Mesendoderm (in vitro differentiated cells): ENCODE data around the gene ALK.

Experiments
- DNase-seq: peaks from one replicate; pipeline ENCODE4 v3.0.0; 2013
- H2AK5ac ChIP-seq: 2 replicates; pipeline ENCODE4 v1.6.1; 2013; ENCODE audit warnings: low read length, inconsistent platforms
- H2BK120ac ChIP-seq: 2 replicates; pipeline ENCODE4 v1.6.1; 2013; ENCODE audit warnings: low read depth, mild to moderate bottlenecking, low read length, moderate library complexity, mixed read lengths
- H2BK15ac ChIP-seq: replicated peaks from 2 replicates; pipeline ENCODE4 v1.6.1; 2013; ENCODE audit warnings: low read depth, mild to moderate bottlenecking, moderate library complexity
- H2BK5ac ChIP-seq: 2 replicates; pipeline ENCODE4 v1.6.1; 2013; ENCODE audit warnings: low read length, inconsistent platforms
- H3K18ac ChIP-seq: 2 replicates; pipeline ENCODE4 v1.6.1; 2013; ENCODE audit warnings: mild to moderate bottlenecking, low read length, mixed read lengths
- H3K23ac ChIP-seq: one replicate; pipeline ENCODE4 v1.6.1; 2013; ENCODE audit warnings: low read length
- H3K27ac ChIP-seq: 2 replicates; pipeline ENCODE4 v1.5.1; 2013; ENCODE audit warnings: low read depth, mild to moderate bottlenecking, inconsistent platforms, low read length, moderate library complexity
- H3K27me3 ChIP-seq: 2 replicates; pipeline ENCODE4 v1.6.1; 2013; ENCODE audit warnings: low read length, control low read depth, mild to moderate bottlenecking, inconsistent platforms; ENCODE audit not compliant: insufficient read depth, poor library complexity
- H3K36me3 ChIP-seq: 2 replicates; pipeline ENCODE4 v1.6.1; 2013; ENCODE audit warnings: low read length, inconsistent platforms; ENCODE audit not compliant: control insufficient read depth, insufficient read depth
- H3K4ac ChIP-seq: one replicate; pipeline ENCODE4 v1.6.1; 2013; ENCODE audit warnings: low read depth, mild to moderate bottlenecking, low read length, moderate library complexity
- H3K4me1 ChIP-seq: 2 replicates; pipeline ENCODE4 v1.6.1; 2013; ENCODE audit warnings: low read depth, low read length, inconsistent platforms; ENCODE audit not compliant: control insufficient read depth
- H3K4me2 ChIP-seq: 2 replicates; pipeline ENCODE4 v1.6.1; 2013; ENCODE audit warnings: low read length
- H3K4me3 ChIP-seq: 2 replicates; pipeline ENCODE4 v1.5.1; 2013; ENCODE audit warnings: mild to moderate bottlenecking, low read length
- H3K56ac ChIP-seq: one replicate; pipeline ENCODE4 v1.6.1; 2013; ENCODE audit warnings: low read length
- H3K79me1 ChIP-seq: 2 replicates; pipeline ENCODE4 v1.6.1; 2013; ENCODE audit warnings: low read length, inconsistent platforms
- H3K79me2 ChIP-seq: 2 replicates; pipeline ENCODE4 v1.6.1; 2013; ENCODE audit warnings: mild to moderate bottlenecking, low read length; ENCODE audit not compliant: control insufficient read depth, insufficient read depth
- H3K9ac ChIP-seq: 2 replicates; pipeline ENCODE4 v1.6.1; 2013; ENCODE audit warnings: low read length, inconsistent platforms
- H4K5ac ChIP-seq: one replicate; pipeline ENCODE4 v1.6.1; 2013; ENCODE audit warnings: low read length
- H4K8ac ChIP-seq: one replicate; pipeline ENCODE4 v1.6.1; 2013; ENCODE audit warnings: low read depth, mild to moderate bottlenecking, control low read depth, low read length, moderate library complexity
- WGBS: extraction: QIAGEN DNeasy Blood & Tissue Kit; methylation state at CpG from one replicate; pipeline ENCODE4 v1.1.7; 2013; ENCODE audit warnings: low lambda C conversion rate, missing lambda C conversion rate; ENCODE audit not compliant: insufficient coverage; ENCODE audit errors: extremely low coverage; 5-methylcytosine and 5-hydroxymethylcytosine counted together

ALK gene

DNA sequence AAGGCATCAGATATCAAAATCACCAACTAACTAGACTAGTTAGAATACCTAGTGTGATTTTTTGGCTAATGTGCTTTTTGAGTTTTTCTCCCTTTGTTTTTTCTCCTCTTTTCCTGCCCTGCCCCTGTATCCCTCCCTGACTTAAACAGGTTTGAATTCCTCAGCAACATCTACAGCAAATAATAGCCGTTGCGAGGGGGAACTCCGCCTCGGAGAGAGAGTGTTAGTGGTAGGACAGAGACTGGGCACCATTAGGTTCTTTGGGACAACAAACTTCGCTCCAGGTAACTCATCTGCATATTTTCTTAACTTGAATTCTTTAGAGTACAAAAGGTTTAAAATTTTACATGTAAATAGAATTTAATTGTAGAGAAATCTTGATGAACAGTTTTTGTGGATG, 761.2 kb downstream of the ALK start:
- WGBS = no CpG with 5 or more reads among the region's 5 CpGs
- H3K4me3 ChIP-seq = no peak overlapping the region
- H3K79me1 ChIP-seq = no peaks in the 10 kb centered on the region
- H3K36me3 ChIP-seq = no peaks in the 10 kb centered on the region
- no peak overlapping the region for H2BK120ac ChIP-seq
- H2BK5ac ChIP-seq = no peak overlapping the region
- no peak overlapping the region for H3K9ac ChIP-seq
- no peaks in the 10 kb centered on the region for H3K79me2 ChIP-seq
- H2AK5ac ChIP-seq = no peak overlapping the region
- no peak overlapping the region for H3K4me2 ChIP-seq
- no peak overlapping the region for H2BK15ac ChIP-seq
- no peaks in the 10 kb centered on the region for H3K27me3 ChIP-seq
- DNase-seq = no peak
- H4K5ac ChIP-seq = no peak overlapping the region
- H3K18ac ChIP-seq = no peak overlapping the region
- H4K8ac ChIP-seq = no peak overlapping the region
- H3K4ac ChIP-seq = no peak overlapping the region
- H3K23ac ChIP-seq = no peak overlapping the region
- H3K4me1 ChIP-seq = no peaks in the 10 kb centered on the region
- no peak overlapping the region for H3K56ac ChIP-seq
- no peak overlapping the region for H3K27ac ChIP-seq

DNA sequence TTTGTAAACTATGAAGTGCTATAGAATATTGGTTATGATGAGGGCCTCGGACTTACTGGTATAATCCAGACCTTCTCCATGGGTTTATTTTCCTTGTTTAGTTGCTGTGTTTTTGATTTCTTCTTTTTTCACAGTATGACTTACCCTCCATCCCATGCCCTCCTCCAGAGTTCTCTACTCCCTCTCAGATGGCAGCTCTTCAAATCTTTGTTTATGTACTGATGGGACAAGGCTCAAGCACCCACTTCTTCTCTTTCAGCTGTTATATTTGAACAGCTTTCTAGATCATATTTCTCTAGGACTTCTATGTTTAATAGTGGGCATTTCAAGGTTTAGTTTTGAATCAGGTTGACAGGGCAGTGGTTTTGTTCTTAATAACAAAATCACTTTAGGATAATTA, 762.3 kb downstream of the ALK start:
- Histone ChIP-seq H2BK5ac (no peak overlapping the region), H3K4me1 (no peaks in the 10 kb centered on the region), H2AK5ac (no peak overlapping the region), H3K4me3 (no peak overlapping the region), H3K18ac (no peak overlapping the region), H4K8ac (no peak overlapping the region), H3K23ac (no peak overlapping the region), H4K5ac (no peak overlapping the region), H3K9ac (no peak overlapping the region), H3K56ac (no peak overlapping the region), H3K27me3 (no peaks in the 10 kb centered on the region), H2BK15ac (no peak overlapping the region), H3K27ac (no peak overlapping the region), H3K36me3 (no peaks in the 10 kb centered on the region), H3K4ac (no peak overlapping the region), H3K79me2 (no peaks in the 10 kb centered on the region), H2BK120ac (no peak overlapping the region), H3K4me2 (no peak overlapping the region), H3K79me1 (no peaks in the 10 kb centered on the region)
- no CpG with 5 or more reads among the region's 1 CpG for WGBS
- no peak for DNase-seq

DNA sequence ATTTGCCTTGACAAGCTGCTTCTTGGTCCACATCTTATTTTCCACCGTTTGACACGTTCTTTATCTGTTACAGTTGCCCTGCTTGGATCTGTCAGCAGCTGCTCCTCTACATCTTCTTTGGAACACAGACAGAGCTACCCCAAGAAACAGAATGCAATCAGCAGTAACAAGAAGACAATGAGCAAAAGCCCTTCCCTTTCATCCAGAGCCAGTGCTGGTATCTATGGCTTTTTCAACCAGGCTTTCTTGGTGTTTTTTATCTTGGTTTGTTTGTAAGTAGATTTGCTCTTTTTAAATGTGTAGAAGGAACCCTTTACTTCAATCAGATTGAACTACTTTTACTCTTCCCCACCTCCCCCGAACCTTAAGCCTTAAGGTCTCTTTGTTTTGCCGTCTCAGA, 764.3 kb downstream of the ALK start:
- Histone ChIP-seq H2BK120ac (no peak overlapping the region), H3K79me2 (no peaks in the 10 kb centered on the region), H3K4me2 (no peak overlapping the region), H3K79me1 (no peaks in the 10 kb centered on the region), H4K5ac (no peak overlapping the region), H3K4ac (no peak overlapping the region), H2AK5ac (no peak overlapping the region), H3K27ac (no peak overlapping the region), H3K18ac (no peak overlapping the region), H3K27me3 (no peaks in the 10 kb centered on the region), H3K4me1 (no peaks in the 10 kb centered on the region), H3K23ac (no peak overlapping the region), H3K4me3 (no peak overlapping the region), H3K36me3 (no peaks in the 10 kb centered on the region), H2BK15ac (no peak overlapping the region), H4K8ac (no peak overlapping the region), H3K56ac (no peak overlapping the region), H3K9ac (no peak overlapping the region), H2BK5ac (no peak overlapping the region)
- WGBS = no CpG with 5 or more reads among the region's 4 CpGs
- DNase-seq = peak; percentile 59

DNA sequence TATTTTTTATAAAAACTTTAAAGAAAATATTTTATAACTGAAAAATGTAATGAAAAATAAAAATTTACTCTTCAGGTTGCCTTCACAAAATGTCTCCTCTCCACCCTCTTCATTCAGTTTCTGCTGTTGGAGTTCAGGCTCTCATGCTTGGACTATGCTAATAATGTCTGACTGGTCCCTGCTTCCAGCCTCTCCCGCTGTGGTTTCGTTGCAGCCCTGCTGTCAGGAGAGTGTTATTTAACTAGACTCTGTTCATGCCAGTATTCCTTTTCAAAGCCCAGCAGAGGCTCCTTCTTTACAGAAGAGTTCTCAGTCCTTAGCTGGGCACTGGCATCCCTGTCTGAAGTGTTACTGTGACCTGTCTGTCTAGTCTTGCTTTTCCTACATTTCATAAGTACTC, 765.8 kb downstream of the ALK start:
- Histone ChIP-seq H3K18ac (no peak overlapping the region), H4K5ac (no peak overlapping the region), H4K8ac (no peak overlapping the region), H3K4me3 (no peak overlapping the region), H2BK15ac (no peak overlapping the region), H3K27me3 (no peaks in the 10 kb centered on the region), H3K27ac (no peak overlapping the region), H3K79me1 (no peaks in the 10 kb centered on the region), H3K9ac (no peak overlapping the region), H3K56ac (no peak overlapping the region), H2BK5ac (no peak overlapping the region), H2BK120ac (no peak overlapping the region), H3K23ac (no peak overlapping the region), H3K4me1 (no peaks in the 10 kb centered on the region), H3K4me2 (no peak overlapping the region), H2AK5ac (no peak overlapping the region), H3K36me3 (no peaks in the 10 kb centered on the region), H3K4ac (no peak overlapping the region), H3K79me2 (no peaks in the 10 kb centered on the region)
- WGBS = no CpG with 5 or more reads among the region's 2 CpGs
- no peak for DNase-seq

DNA sequence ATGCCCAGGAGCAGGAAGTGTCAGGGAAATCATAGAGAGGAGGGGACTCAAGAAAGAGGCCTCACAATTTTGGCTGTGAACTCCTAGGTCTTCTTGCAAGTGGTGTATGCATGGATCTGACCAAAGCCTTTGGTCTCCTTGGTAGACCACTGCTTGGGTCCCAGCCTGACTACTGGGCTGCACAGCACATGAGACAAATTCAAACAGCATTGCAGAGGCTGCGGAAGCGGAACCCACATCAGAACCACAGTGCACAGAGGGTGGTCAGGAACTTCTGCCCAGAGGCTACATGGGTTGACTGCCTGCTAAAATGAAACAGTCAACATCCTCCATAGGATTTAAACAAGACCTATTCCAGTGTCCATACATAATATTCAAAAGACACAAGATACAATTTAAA, 766.8 kb downstream of the ALK start:
- no peaks in the 10 kb centered on the region for H3K27me3 ChIP-seq
- no peaks in the 10 kb centered on the region for H3K4me1 ChIP-seq
- H3K9ac ChIP-seq = no peak overlapping the region
- no peak overlapping the region for H3K4me3 ChIP-seq
- WGBS = no CpG with 5 or more reads among the region's 2 CpGs
- H4K8ac ChIP-seq = no peak overlapping the region
- H3K18ac ChIP-seq = no peak overlapping the region
- no peak for DNase-seq
- no peaks in the 10 kb centered on the region for H3K79me1 ChIP-seq
- no peak overlapping the region for H3K4ac ChIP-seq
- H3K4me2 ChIP-seq = no peak overlapping the region
- H4K5ac ChIP-seq = no peak overlapping the region
- no peak overlapping the region for H2BK5ac ChIP-seq
- H3K36me3 ChIP-seq = no peaks in the 10 kb centered on the region
- H2BK120ac ChIP-seq = no peak overlapping the region
- H2AK5ac ChIP-seq = no peak overlapping the region
- H3K23ac ChIP-seq = no peak overlapping the region
- no peak overlapping the region for H3K56ac ChIP-seq
- no peak overlapping the region for H3K27ac ChIP-seq
- H3K79me2 ChIP-seq = no peaks in the 10 kb centered on the region
- no peak overlapping the region for H2BK15ac ChIP-seq

DNA sequence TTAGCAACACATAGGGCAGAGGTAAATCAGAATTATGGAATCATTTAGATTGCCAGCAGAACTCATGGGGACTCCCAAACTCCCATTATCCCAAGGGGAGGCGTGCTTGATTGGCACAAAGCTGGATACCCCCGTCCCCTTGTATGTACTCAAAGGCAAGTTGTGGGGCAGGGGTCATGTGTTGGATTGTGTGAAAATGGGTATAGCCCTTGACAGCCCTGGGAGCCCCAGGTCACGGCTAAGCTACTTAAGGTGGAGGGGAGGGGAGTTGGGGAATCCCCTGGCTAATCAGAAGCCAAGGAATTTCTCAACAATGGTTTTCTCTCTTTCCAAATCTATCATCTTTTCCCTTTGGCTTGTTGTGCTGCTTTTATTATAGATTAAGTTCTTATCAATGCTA, 773.4 kb downstream of the ALK start:
- H2BK5ac ChIP-seq = no peak overlapping the region
- no peaks in the 10 kb centered on the region for H3K79me2 ChIP-seq
- H2BK120ac ChIP-seq = no peak overlapping the region
- no peak for DNase-seq
- H3K36me3 ChIP-seq = no peaks in the 10 kb centered on the region
- no peak overlapping the region for H3K4ac ChIP-seq
- no peak overlapping the region for H3K23ac ChIP-seq
- no peaks in the 10 kb centered on the region for H3K27me3 ChIP-seq
- no peak overlapping the region for H3K4me2 ChIP-seq
- H3K4me3 ChIP-seq = no peak overlapping the region
- H3K79me1 ChIP-seq = no peaks in the 10 kb centered on the region
- H3K18ac ChIP-seq = no peak overlapping the region
- no peak overlapping the region for H4K5ac ChIP-seq
- no CpG with 5 or more reads among the region's 3 CpGs for WGBS
- H4K8ac ChIP-seq = no peak overlapping the region
- no peak overlapping the region for H2BK15ac ChIP-seq
- no peaks in the 10 kb centered on the region for H3K4me1 ChIP-seq
- no peak overlapping the region for H3K56ac ChIP-seq
- H3K9ac ChIP-seq = no peak overlapping the region
- H2AK5ac ChIP-seq = no peak overlapping the region
- H3K27ac ChIP-seq = no peak overlapping the region
